K562 (cell line): ENCODE results near the gene NGDN.

Source experiments
- CHD4 ChIP-seq: fragments of 200-600 bp; sonication (generic); IDR thresholded peaks from 3 replicates; pipeline ENCODE4 v1.6.1; 2012; ENCODE audit warnings: low read depth, mild to moderate bottlenecking, mixed read lengths, low read length, inconsistent platforms; ENCODE audit not compliant: insufficient read depth, insufficient replicate concordance, poor library complexity, severe bottlenecking
- CTCF ChIP-seq, 3 experiments: IDR thresholded peaks in 2 of 3; conservative IDR thresholded peaks in 1 of 3; 2 replicates each; pipeline ENCODE4 v1.5.1; 2011 to 2012; ENCODE audit warnings: low read length in 3 of 3, mild to moderate bottlenecking in 3 of 3, control low read depth in 2 of 3, improper control_type of control experiment in 1 of 3, inconsistent platforms in 1 of 3, low read depth in 1 of 3, mixed read lengths in 1 of 3, moderate library complexity in 1 of 3; ENCODE audit not compliant: insufficient read depth in 2 of 3
- POLR3G ChIP-seq: IDR thresholded peaks from 2 replicates; pipeline ENCODE4 v1.6.1; 2011; ENCODE audit not compliant: insufficient read length, insufficient replicate concordance; ENCODE audit errors: extremely low read depth
- PTRF ChIP-seq: fragments of 450-650 bp; IDR thresholded peaks from 2 replicates; pipeline ENCODE4 v1.6.1; 2016; ENCODE audit warnings: mild to moderate bottlenecking, missing genetic modification characterization, missing compliant biosample characterization
- RBM39 ChIP-seq: fragments of 200-400 bp; formaldehyde crosslinking; optimal IDR thresholded peaks from 2 replicates; pipeline ENCODE3; 2018; ENCODE audit warnings: low read depth, low read length
- RUNX1 ChIP-seq: sonication (generic); IDR thresholded peaks from 2 replicates; pipeline ENCODE4 v1.6.1; 2016; ENCODE audit warnings: antibody characterized with exemption, low read depth
- SPI1 ChIP-seq: IDR thresholded peaks from 2 replicates; pipeline ENCODE4 v1.6.1; 2011; ENCODE audit warnings: low read depth, low read length, control low read depth, borderline replicate concordance
- TF ChIP-seq, protein P1 (sequence below): fragments of 250-450 bp; sonication (Bioruptor Pico); IDR thresholded peaks from 2 replicates; pipeline ENCODE4 v1.5.0; 2021; ENCODE audit warnings: mild to moderate bottlenecking, borderline replicate concordance

DNA sequence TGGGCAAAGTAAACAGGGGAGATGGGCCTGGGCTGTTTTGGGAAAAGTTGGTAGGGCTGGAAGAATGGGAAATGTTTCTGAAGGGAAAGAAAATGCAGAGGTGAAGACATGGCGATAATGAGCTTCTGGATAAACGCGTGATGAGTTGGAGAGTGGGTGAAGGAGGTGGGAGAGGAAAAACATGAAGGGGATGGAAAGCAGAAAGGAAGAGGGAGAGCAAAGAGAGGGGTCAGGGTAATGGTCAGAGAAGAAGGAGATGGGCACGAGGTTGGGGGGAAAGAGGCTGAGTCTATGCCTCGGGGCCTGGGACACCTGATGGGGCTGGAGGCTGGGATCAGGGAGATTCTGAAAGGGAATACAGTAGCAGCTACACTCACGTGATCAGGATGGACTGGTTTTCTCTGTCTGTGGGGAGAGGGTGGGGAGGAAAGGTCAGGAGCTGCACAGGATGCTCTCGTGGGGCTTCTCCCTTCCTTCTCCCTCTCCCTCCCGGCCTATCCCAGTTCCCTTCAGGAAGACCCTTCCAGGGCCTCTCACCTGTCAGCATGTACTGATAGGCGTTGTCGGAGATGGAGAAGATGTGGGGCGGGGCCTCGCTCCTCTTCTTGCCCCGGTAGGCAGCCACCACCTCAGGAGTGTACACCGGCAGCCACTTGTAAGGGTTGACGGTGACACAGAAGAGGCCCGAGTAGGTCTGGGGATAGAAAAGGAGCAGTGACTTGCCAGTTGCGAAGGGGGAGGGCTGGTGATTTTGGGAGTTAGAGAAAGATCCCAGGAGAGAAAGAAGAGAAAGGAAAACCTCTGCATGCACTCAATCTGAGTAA, 37.2 kb upstream of the NGDN start:
- TF ChIP-seq CHD4 (no peak), PTRF (tag) (no peak), POLR3G (no peak), RUNX1 (no peak), RBM39 (no peak), CTCF (IDR thresholded peaks at IDR 0.05 in 2 of 3, conservative IDR thresholded peaks at IDR 0.05 in 1 of 3; ENCODE audit: insufficient read depth in 2 of 3, low read depth in 1 of 3, low read length in 3 of 3) (no peak), SPI1 (no peak)
- TF ChIP-seq, protein P1, sequence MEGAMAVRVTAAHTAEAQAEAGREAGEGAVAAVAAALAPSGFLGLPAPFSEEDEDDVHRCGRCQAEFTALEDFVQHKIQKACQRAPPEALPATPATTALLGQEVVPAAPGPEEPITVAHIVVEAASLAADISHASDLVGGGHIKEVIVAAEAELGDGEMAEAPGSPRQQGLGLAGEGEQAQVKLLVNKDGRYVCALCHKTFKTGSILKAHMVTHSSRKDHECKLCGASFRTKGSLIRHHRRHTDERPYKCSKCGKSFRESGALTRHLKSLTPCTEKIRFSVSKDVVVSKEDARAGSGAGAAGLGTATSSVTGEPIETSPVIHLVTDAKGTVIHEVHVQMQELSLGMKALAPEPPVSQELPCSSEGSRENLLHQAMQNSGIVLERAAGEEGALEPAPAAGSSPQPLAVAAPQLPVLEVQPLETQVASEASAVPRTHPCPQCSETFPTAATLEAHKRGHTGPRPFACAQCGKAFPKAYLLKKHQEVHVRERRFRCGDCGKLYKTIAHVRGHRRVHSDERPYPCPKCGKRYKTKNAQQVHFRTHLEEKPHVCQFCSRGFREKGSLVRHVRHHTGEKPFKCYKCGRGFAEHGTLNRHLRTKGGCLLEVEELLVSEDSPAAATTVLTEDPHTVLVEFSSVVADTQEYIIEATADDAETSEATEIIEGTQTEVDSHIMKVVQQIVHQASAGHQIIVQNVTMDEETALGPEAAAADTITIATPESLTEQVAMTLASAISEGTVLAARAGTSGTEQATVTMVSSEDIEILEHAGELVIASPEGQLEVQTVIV (CRISPR knock-in tag): no peak
